Parathyroid adenoma (tissue), 2 donors: ENCODE results near the gene STRA6.

Source experiments
- H2AFZ ChIP-seq: fragments of 300-600 bp; sonication (generic); one replicate; pipeline ENCODE4 v1.7.0; 2017; ENCODE audit warnings: antibody characterized with exemption, mild to moderate bottlenecking
- H3K27ac ChIP-seq: fragments of 300-600 bp; sonication (generic); one replicate; pipeline ENCODE4 v1.7.0; 2017
- H3K27me3 ChIP-seq: fragments of 300-600 bp; sonication (generic); one replicate; pipeline ENCODE4 v1.7.0; 2017; ENCODE audit warnings: low read length; ENCODE audit not compliant: control insufficient read depth, insufficient read depth
- H3K36me3 ChIP-seq: fragments of 300-600 bp; sonication (generic); one replicate; pipeline ENCODE4 v1.7.0; 2017; ENCODE audit warnings: low read length; ENCODE audit not compliant: control insufficient read depth, insufficient read depth
- H3K4me1 ChIP-seq: fragments of 300-600 bp; sonication (generic); one replicate; pipeline ENCODE4 v1.7.0; 2017; ENCODE audit warnings: control low read depth
- H3K4me2 ChIP-seq: fragments of 300-600 bp; sonication (generic); one replicate; pipeline ENCODE4 v1.7.0; 2017; ENCODE audit warnings: low read length
- H3K4me3 ChIP-seq: fragments of 300-600 bp; sonication (generic); one replicate; pipeline ENCODE4 v1.7.0; 2017; ENCODE audit warnings: low read depth, low read length
- H3K79me2 ChIP-seq: fragments of 300-600 bp; sonication (generic); one replicate; pipeline ENCODE4 v1.7.0; 2017; ENCODE audit warnings: control low read depth
- H3K9ac ChIP-seq: fragments of 300-600 bp; sonication (generic); one replicate; pipeline ENCODE4 v1.7.0; 2017; ENCODE audit warnings: mild to moderate bottlenecking
- H3K9me3 ChIP-seq: fragments of 300-600 bp; sonication (generic); one replicate; pipeline ENCODE4 v1.7.0; 2017; ENCODE audit warnings: low read length; ENCODE audit not compliant: control insufficient read depth
- TF ChIP-seq, protein P1 (sequence below): fragments of 300-600 bp; sonication (generic); IDR thresholded peaks from one replicate; pipeline ENCODE4 v1.7.0; 2017; ENCODE audit warnings: antibody characterized with exemption, mild to moderate bottlenecking
- donor health status: primary hyperparathyroidism.

The STRA6 gene

DNA sequence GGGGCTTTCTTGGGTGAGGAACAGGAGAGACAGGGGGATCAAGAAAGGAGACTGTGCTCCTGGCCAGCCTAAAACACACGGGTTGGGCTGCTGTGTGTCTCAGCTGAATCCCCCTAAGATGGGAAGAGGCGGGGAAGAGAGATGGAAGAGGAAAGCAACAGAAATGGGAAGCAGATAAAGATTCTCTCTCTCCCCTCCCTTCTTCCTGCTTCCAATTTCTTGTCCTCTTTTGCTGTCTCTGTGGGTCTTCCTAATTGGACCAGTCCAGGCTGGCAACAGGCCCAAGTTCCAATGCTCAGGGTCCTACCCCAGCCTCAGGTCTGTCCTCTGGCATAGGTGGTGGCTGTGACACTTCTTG is 65.1 kb downstream of the STRA6 start:
- no peak overlapping the region for H3K9ac ChIP-seq
- no peak overlapping the region for H3K4me3 ChIP-seq
- peaks cover 3% of the 10 kb centered on the region for H3K27me3 ChIP-seq
- H3K79me2 ChIP-seq = no peaks in the 10 kb centered on the region
- no peaks in the 10 kb centered on the region for H3K36me3 ChIP-seq
- no peaks in the 10 kb centered on the region for H3K4me1 ChIP-seq
- no peaks in the 10 kb centered on the region for H3K9me3 ChIP-seq
- H3K4me2 ChIP-seq = no peak overlapping the region
- no peak overlapping the region for H3K27ac ChIP-seq
- TF ChIP-seq, protein P1, sequence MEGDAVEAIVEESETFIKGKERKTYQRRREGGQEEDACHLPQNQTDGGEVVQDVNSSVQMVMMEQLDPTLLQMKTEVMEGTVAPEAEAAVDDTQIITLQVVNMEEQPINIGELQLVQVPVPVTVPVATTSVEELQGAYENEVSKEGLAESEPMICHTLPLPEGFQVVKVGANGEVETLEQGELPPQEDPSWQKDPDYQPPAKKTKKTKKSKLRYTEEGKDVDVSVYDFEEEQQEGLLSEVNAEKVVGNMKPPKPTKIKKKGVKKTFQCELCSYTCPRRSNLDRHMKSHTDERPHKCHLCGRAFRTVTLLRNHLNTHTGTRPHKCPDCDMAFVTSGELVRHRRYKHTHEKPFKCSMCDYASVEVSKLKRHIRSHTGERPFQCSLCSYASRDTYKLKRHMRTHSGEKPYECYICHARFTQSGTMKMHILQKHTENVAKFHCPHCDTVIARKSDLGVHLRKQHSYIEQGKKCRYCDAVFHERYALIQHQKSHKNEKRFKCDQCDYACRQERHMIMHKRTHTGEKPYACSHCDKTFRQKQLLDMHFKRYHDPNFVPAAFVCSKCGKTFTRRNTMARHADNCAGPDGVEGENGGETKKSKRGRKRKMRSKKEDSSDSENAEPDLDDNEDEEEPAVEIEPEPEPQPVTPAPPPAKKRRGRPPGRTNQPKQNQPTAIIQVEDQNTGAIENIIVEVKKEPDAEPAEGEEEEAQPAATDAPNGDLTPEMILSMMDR = no peak
- no peak overlapping the region for H2AFZ ChIP-seq

DNA sequence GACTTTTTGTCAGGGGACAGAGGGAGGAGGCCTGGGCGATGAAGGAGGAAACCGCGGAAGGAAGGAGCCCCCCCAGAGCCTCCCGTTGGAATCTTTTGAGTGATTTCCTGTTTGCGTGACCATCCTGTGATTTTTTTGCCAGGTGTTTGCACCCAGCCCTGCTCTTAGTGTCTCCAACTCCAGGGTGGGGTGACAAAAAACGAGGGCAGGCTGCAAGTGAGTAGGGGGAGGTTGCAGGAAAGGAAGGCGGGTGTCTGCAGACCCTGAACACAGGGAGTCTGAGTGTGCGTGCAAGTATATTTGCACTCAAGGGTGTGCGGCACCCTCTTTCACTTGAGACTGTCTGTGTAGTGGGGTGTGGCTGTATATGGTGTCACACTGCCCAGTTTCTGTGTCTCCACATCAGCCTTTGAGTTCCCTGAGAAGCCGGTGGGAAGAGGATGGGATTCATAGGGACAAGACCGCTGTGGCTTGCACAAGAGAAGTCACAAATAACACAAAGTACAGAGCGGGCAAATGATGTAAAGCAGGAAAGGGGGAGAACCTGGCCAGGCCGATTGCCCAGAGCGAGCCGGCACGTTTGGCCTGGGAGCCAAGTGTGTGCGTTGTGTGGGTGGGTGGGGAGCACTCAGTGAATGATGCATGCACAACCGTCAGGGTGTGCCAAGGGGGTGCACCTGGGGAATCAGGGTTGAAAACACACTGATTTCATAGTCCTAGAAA is 65.6 kb downstream of the STRA6 start:
- H3K4me3 ChIP-seq = peak overlapping the region; percentile 29
- H3K9me3 ChIP-seq = no peaks in the 10 kb centered on the region
- no peak overlapping the region for H2AFZ ChIP-seq
- TF ChIP-seq, protein P1 = no peak
- H3K4me1 ChIP-seq = no peaks in the 10 kb centered on the region
- H3K79me2 ChIP-seq = no peaks in the 10 kb centered on the region
- no peaks in the 10 kb centered on the region for H3K36me3 ChIP-seq
- peak overlapping the region; percentile 25 for H3K4me2 ChIP-seq
- H3K27ac ChIP-seq = no peak overlapping the region
- peaks cover 3% of the 10 kb centered on the region for H3K27me3 ChIP-seq
- H3K9ac ChIP-seq = no peak overlapping the region

DNA sequence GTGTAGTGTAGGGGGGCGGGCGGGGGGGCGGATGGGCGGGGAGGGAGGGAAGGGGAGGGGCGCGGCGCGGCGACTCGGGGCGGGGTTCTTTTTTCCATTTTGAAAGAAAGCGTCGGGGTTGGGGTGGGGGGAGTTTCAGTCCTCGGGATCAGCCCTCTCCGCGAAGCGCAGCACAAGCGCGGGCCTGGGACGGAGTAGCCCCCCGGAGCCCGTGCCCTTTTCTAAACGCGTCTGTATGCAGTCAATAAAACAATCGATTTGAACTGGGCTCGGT is 66.1 kb downstream of the STRA6 start:
- TF ChIP-seq, protein P1 = no peak
- Histone ChIP-seq H3K36me3 (no peaks in the 10 kb centered on the region), H3K4me3 (peak overlapping the region; percentile 29), H2AFZ (no peak overlapping the region), H3K27ac (no peak overlapping the region), H3K9ac (no peak overlapping the region), H3K9me3 (no peaks in the 10 kb centered on the region), H3K4me1 (no peaks in the 10 kb centered on the region), H3K79me2 (no peaks in the 10 kb centered on the region), H3K4me2 (peak overlapping the region; percentile 25), H3K27me3 (peaks cover 3% of the 10 kb centered on the region)

GRCh38 chr15:74135041-74135565 is 67.5 kb downstream of the STRA6 start:
- peaks cover 3% of the 10 kb centered on the region for H3K27me3 ChIP-seq
- no peak overlapping the region for H3K27ac ChIP-seq
- no peaks in the 10 kb centered on the region for H3K36me3 ChIP-seq
- no peak overlapping the region for H3K9ac ChIP-seq
- no peak overlapping the region for H3K4me3 ChIP-seq
- H2AFZ ChIP-seq = no peak overlapping the region
- no peaks in the 10 kb centered on the region for H3K79me2 ChIP-seq
- H3K4me1 ChIP-seq = no peaks in the 10 kb centered on the region
- TF ChIP-seq, protein P1 = no peak
- no peaks in the 10 kb centered on the region for H3K9me3 ChIP-seq
- H3K4me2 ChIP-seq = no peak overlapping the region
